IMR-90 (cell line): ENCODE results near the gene NTMT2. TPM values are rescaled to one million over a fixed set of nuclear protein-coding genes. Genes with fewer than 3 reads are reported as not detected.

ENCODE experiments used
- ATAC-seq: fragments of 200-7000 bp; cut with Tn5 transposase; 2 replicates; pipeline ENCODE4 v1.9.1; 2020; ENCODE audit warnings: low read depth, mild to moderate bottlenecking, moderate library complexity
- BruUV-seq: library from RNA; stranded (reverse); fragments of 400-500 nt; replicated peaks from 2 replicates; lab custom pipeline; 2021; lab: Mats Ljungman, UMichigan
- CTCF ChIA-PET: fragments of 300-600 bp; formaldehyde crosslinking; extraction: SDS; loops from one replicate; lab custom pipeline; 2021; ENCODE audit warnings: antibody characterized with exemption; lab: Yijun Ruan, JAX
- POLR2A ChIA-PET: fragments of 300-600 bp; sonication (Branson Sonifier 250); formaldehyde crosslinking; loops from one replicate; lab custom pipeline; 2022; ENCODE audit warnings: antibody characterized with exemption; ENCODE audit not compliant: unreplicated experiment; lab: Charles Lee
- DNase-seq: peaks from one replicate; pipeline ENCODE4 v3.0.0; 2013
- H2AFZ ChIP-seq: replicated peaks from 2 replicates; pipeline ENCODE3; 2013; ENCODE audit warnings: low read length, mild to moderate bottlenecking; ENCODE audit not compliant: poor library complexity
- H2AK5ac ChIP-seq: 2 replicates; pipeline ENCODE4 v1.6.1; 2013; ENCODE audit warnings: low read depth, low read length, inconsistent platforms
- H2AK9ac ChIP-seq: replicated peaks from 2 replicates; pipeline ENCODE3; 2013; ENCODE audit warnings: mild to moderate bottlenecking, low read depth, low read length, moderate library complexity; ENCODE audit not compliant: poor library complexity
- H2BK120ac ChIP-seq: 2 replicates; pipeline ENCODE4 v1.6.1; 2013; ENCODE audit warnings: low read depth, low read length, inconsistent platforms
- H2BK15ac ChIP-seq: 3 replicates; pipeline ENCODE4 v1.6.1; 2013; ENCODE audit warnings: low read depth, low read length, inconsistent platforms
- H2BK20ac ChIP-seq: 2 replicates; pipeline ENCODE4 v1.6.1; 2013; ENCODE audit warnings: low read depth, mild to moderate bottlenecking, inconsistent platforms, low read length, moderate library complexity
- H2BK5ac ChIP-seq: 2 replicates; pipeline ENCODE4 v1.6.1; 2013; ENCODE audit warnings: mild to moderate bottlenecking, low read depth, low read length, inconsistent platforms; ENCODE audit not compliant: poor library complexity, severe bottlenecking
- H3K14ac ChIP-seq: replicated peaks from 2 replicates; pipeline ENCODE4 v1.6.1; 2013; ENCODE audit warnings: low read depth, low read length, inconsistent platforms
- H3K18ac ChIP-seq: 2 replicates; pipeline ENCODE4 v1.6.1; 2013; ENCODE audit warnings: low read depth, low read length, control low read depth
- H3K23ac ChIP-seq: 2 replicates; pipeline ENCODE4 v1.6.1; 2013; ENCODE audit warnings: low read depth, low read length, inconsistent platforms
- H3K27ac ChIP-seq: 2 replicates; pipeline ENCODE4 v1.5.1; 2013; ENCODE audit warnings: mild to moderate bottlenecking, control low read depth, low read length; ENCODE audit not compliant: insufficient read depth
- H3K27me3 ChIP-seq: 2 replicates; pipeline ENCODE4 v1.6.1; 2013; ENCODE audit warnings: low read length; ENCODE audit not compliant: control insufficient read depth, insufficient read depth
- H3K36me3 ChIP-seq: 2 replicates; pipeline ENCODE4 v1.6.1; 2013; ENCODE audit warnings: low read length, mixed read lengths; ENCODE audit not compliant: control insufficient read depth, insufficient read depth
- H3K4ac ChIP-seq: 2 replicates; pipeline ENCODE4 v1.6.1; 2013; ENCODE audit warnings: low read depth, low read length, inconsistent platforms
- H3K4me1 ChIP-seq: 2 replicates; pipeline ENCODE4 v1.6.1; 2013; ENCODE audit warnings: low read length, mixed read lengths; ENCODE audit not compliant: control insufficient read depth, insufficient read depth
- H3K4me2 ChIP-seq: 2 replicates; pipeline ENCODE4 v1.6.1; 2013; ENCODE audit warnings: low read depth, mild to moderate bottlenecking, control low read depth, low read length, moderate library complexity
- H3K4me3 ChIP-seq: 2 replicates; pipeline ENCODE4 v1.5.1; 2013; ENCODE audit warnings: low read depth, mild to moderate bottlenecking, control low read depth, low read length, moderate library complexity; ENCODE audit not compliant: insufficient read depth
- H3K56ac ChIP-seq: 2 replicates; pipeline ENCODE4 v1.6.1; 2013; ENCODE audit warnings: low read length, inconsistent platforms; ENCODE audit not compliant: insufficient read depth; ENCODE audit errors: extremely low read depth
- H3K79me1 ChIP-seq, 2 experiments: 2 replicates each; pipeline ENCODE4 v1.6.1; 2013; ENCODE audit warnings: low read length in 2 of 2, inconsistent platforms in 1 of 2, low read depth in 1 of 2
- H3K9ac ChIP-seq: 2 replicates; pipeline ENCODE4 v1.6.1; 2013; ENCODE audit warnings: low read depth, low read length, control low read depth
- H3K9me1 ChIP-seq: 2 replicates; pipeline ENCODE4 v1.6.1; 2013; ENCODE audit warnings: low read length, inconsistent platforms; ENCODE audit not compliant: insufficient read depth
- H3K9me3 ChIP-seq: 2 replicates; pipeline ENCODE4 v1.6.1; 2013; ENCODE audit warnings: low read length; ENCODE audit not compliant: control insufficient read depth, insufficient read depth
- H4K20me1 ChIP-seq: 2 replicates; pipeline ENCODE4 v1.6.1; 2013; ENCODE audit warnings: low read length, inconsistent platforms; ENCODE audit not compliant: insufficient read depth
- H4K5ac ChIP-seq: 2 replicates; pipeline ENCODE4 v1.6.1; 2013; ENCODE audit warnings: mild to moderate bottlenecking, low read depth, low read length, control low read depth
- H4K8ac ChIP-seq, 2 experiments: 2 replicates each; pipeline ENCODE4 v1.6.1; 2013; ENCODE audit warnings: low read depth in 2 of 2, low read length in 2 of 2, control low read depth in 1 of 2, inconsistent platforms in 1 of 2
- H4K91ac ChIP-seq: 2 replicates; pipeline ENCODE4 v1.6.1; 2013; ENCODE audit warnings: low read depth, low read length, inconsistent platforms; ENCODE audit not compliant: insufficient read depth
- BHLHE40 ChIP-seq: fragments of 150-350 bp; IDR thresholded peaks from 2 replicates; pipeline ENCODE4 v1.6.1; 2016; ENCODE audit warnings: mild to moderate bottlenecking, low read depth, low read length
- CEBPB ChIP-seq: IDR thresholded peaks from 2 replicates; pipeline ENCODE4 v1.6.1; 2012; ENCODE audit warnings: low read depth, low read length, improper control_type of control experiment
- CHD1 ChIP-seq: IDR thresholded peaks from 2 replicates; pipeline ENCODE4 v1.6.1; 2012; ENCODE audit warnings: low read depth, low read length, improper control_type of control experiment
- FOS ChIP-seq: fragments of 150-350 bp; IDR thresholded peaks from 2 replicates; pipeline ENCODE4 v1.6.1; 2016; ENCODE audit warnings: low read depth, low read length
- MAFK ChIP-seq: IDR thresholded peaks from 2 replicates; pipeline ENCODE4 v1.6.1; 2012; ENCODE audit warnings: low read depth, low read length, improper control_type of control experiment
- MAZ ChIP-seq: IDR thresholded peaks from 2 replicates; pipeline ENCODE4 v1.6.1; 2012; ENCODE audit warnings: low read depth, mild to moderate bottlenecking, low read length, improper control_type of control experiment, moderate library complexity, borderline replicate concordance
- MXI1 ChIP-seq: IDR thresholded peaks from 2 replicates; pipeline ENCODE4 v1.6.1; 2012; ENCODE audit warnings: low read depth, mild to moderate bottlenecking, low read length, moderate library complexity, borderline replicate concordance
- NFE2L2 ChIP-seq: fragments of 150-350 bp; IDR thresholded peaks from 2 replicates; pipeline ENCODE4 v1.6.1; 2016; ENCODE audit warnings: low read depth, mild to moderate bottlenecking, low read length
- POLR2A ChIP-seq: IDR thresholded peaks from 2 replicates; pipeline ENCODE4 v1.6.1; 2012; ENCODE audit warnings: mild to moderate bottlenecking, low read depth, low read length
- RAD21 ChIP-seq: IDR thresholded peaks from 2 replicates; pipeline ENCODE4 v1.6.1; 2012; ENCODE audit warnings: low read length, improper control_type of control experiment
- RCOR1 ChIP-seq: IDR thresholded peaks from 2 replicates; pipeline ENCODE4 v1.6.1; 2012; ENCODE audit warnings: mild to moderate bottlenecking, low read length, improper control_type of control experiment; ENCODE audit not compliant: insufficient replicate concordance
- RFX5 ChIP-seq: IDR thresholded peaks from 2 replicates; pipeline ENCODE4 v1.8.0; 2012; ENCODE audit warnings: low read depth, mild to moderate bottlenecking, low read length, moderate library complexity
- SMC3 ChIP-seq: fragments of 150-350 bp; IDR thresholded peaks from 2 replicates; pipeline ENCODE4 v1.6.1; 2016; ENCODE audit warnings: low read depth, mild to moderate bottlenecking, antibody characterized with exemption, low read length, moderate library complexity
- WGBS, 2 experiments: methylation state at CpG; one replicate each; pipeline versions ENCODE4 v1.1.5 to v1.1.7; 2013; ENCODE audit warnings: missing lambda C conversion rate in 2 of 2; ENCODE audit not compliant: insufficient read length in 1 of 2; ENCODE audit errors: extremely low coverage in 2 of 2; 5-methylcytosine and 5-hydroxymethylcytosine counted together
- dilution Hi-C: fragments of 300-500 bp; cut with HindIII; formaldehyde crosslinking; loops from one replicate; pipeline ENCODE4 v1.14.3; 2018; ENCODE audit warnings: low sequenced_read_pairs; ENCODE audit not compliant: unreplicated experiment
- in situ Hi-C: fragments of 300-500 bp; cut with MboI; formaldehyde crosslinking; loops from 3 replicates; pipeline ENCODE4 v1.14.3; 2019; ENCODE audit warnings: low sequenced_read_pairs, inconsistent platforms, mixed read lengths
- intact Hi-C: fragments of 100-400 bp; cut with micrococcal nuclease; formaldehyde crosslinking; loops from 2 replicates; pipeline ENCODE4 v1.10.0; 2022
- polyA plus RNA-seq, 3 experiments: library from polyadenylated mRNA; depleted of rRNA; stranded (reverse); fragments of >200 nt; gene quantifications; 2 replicates each; pipeline ENCODE4 v1.2.3, GENCODE V29; 2012; ENCODE audit warnings: low replicate concordance in 1 of 3
- total RNA-seq: library from RNA; depleted of rRNA; stranded (reverse); fragments of >200 nt; gene quantifications from 2 replicates; pipeline ENCODE4 v1.2.3, GENCODE V29; 2012
- TF ChIP-seq, protein P1 (sequence below): fragments of 150-350 bp; IDR thresholded peaks from 2 replicates; pipeline ENCODE4 v1.6.1; 2016; ENCODE audit warnings: low read depth, mild to moderate bottlenecking, low read length, moderate library complexity, borderline replicate concordance
- TF ChIP-seq, protein P2 (sequence below): fragments of 150-350 bp; IDR thresholded peaks from 2 replicates; pipeline ENCODE4 v1.6.1; 2017; ENCODE audit warnings: mild to moderate bottlenecking, antibody characterized with exemption, low read length, low read depth
- TF ChIP-seq, protein P3 (sequence below): conservative IDR thresholded peaks from 2 replicates; pipeline ENCODE4 v1.5.1; 2012; ENCODE audit warnings: mild to moderate bottlenecking, low read depth, low read length, improper control_type of control experiment

NTMT2 gene
- total and polyA plus RNA-seq, 2 of the 4 experiments (the other 2 are of a cell fraction) = not detected

DNA sequence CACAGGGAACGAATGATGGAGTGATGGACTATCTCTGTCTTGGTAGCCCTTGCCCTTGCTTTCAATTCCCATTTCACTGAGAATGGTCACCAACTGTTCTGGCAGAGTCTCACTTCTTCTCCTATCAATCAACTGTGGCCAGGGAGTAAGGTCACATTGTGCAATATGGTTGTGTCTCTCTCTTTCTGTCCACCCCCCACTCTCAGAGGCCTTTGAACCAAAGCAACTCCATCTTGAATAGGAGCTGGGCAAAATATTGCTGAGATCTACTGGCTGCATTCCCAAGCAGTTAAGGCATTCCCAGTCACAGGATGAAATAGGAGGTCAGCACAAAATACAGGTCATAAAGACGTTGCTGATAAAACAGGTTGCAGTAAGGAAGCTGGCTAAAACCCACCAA, 36.7 kb downstream of the NTMT2 start:
- H3K4me1 ChIP-seq = no peaks in the 10 kb centered on the region
- no peak overlapping the region for H2AFZ ChIP-seq
- ChIA-PET CTCF (no interaction called here), POLR2A (no interaction called here)
- H3K27me3 ChIP-seq = no peaks in the 10 kb centered on the region
- in situ Hi-C loops = no loop called here
- H3K18ac ChIP-seq = no peak overlapping the region
- H3K27ac ChIP-seq = no peak overlapping the region
- no peak overlapping the region for H2BK15ac ChIP-seq
- H2BK120ac ChIP-seq = no peak overlapping the region
- no peaks in the 10 kb centered on the region for H3K9me3 ChIP-seq
- H2AK9ac ChIP-seq = no peak overlapping the region
- no TSS peak for BruUV-seq
- no peak overlapping the region for H3K56ac ChIP-seq
- no peak overlapping the region for H2BK20ac ChIP-seq
- H4K8ac ChIP-seq = no peak overlapping the region
- TF ChIP-seq RCOR1 (no peak), SMC3 (no peak), MXI1 (no peak), POLR2A (no peak), CHD1 (no peak), RFX5 (no peak), BHLHE40 (no peak), MAFK (no peak), CEBPB (no peak), RAD21 (no peak), FOS (no peak), NFE2L2 (no peak), MAZ (no peak)
- TF ChIP-seq, protein P1, sequence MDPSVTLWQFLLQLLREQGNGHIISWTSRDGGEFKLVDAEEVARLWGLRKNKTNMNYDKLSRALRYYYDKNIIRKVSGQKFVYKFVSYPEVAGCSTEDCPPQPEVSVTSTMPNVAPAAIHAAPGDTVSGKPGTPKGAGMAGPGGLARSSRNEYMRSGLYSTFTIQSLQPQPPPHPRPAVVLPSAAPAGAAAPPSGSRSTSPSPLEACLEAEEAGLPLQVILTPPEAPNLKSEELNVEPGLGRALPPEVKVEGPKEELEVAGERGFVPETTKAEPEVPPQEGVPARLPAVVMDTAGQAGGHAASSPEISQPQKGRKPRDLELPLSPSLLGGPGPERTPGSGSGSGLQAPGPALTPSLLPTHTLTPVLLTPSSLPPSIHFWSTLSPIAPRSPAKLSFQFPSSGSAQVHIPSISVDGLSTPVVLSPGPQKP = no peak
- TF ChIP-seq, protein P2, sequence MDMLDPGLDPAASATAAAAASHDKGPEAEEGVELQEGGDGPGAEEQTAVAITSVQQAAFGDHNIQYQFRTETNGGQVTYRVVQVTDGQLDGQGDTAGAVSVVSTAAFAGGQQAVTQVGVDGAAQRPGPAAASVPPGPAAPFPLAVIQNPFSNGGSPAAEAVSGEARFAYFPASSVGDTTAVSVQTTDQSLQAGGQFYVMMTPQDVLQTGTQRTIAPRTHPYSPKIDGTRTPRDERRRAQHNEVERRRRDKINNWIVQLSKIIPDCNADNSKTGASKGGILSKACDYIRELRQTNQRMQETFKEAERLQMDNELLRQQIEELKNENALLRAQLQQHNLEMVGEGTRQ = no peak
- TF ChIP-seq, protein P3, sequence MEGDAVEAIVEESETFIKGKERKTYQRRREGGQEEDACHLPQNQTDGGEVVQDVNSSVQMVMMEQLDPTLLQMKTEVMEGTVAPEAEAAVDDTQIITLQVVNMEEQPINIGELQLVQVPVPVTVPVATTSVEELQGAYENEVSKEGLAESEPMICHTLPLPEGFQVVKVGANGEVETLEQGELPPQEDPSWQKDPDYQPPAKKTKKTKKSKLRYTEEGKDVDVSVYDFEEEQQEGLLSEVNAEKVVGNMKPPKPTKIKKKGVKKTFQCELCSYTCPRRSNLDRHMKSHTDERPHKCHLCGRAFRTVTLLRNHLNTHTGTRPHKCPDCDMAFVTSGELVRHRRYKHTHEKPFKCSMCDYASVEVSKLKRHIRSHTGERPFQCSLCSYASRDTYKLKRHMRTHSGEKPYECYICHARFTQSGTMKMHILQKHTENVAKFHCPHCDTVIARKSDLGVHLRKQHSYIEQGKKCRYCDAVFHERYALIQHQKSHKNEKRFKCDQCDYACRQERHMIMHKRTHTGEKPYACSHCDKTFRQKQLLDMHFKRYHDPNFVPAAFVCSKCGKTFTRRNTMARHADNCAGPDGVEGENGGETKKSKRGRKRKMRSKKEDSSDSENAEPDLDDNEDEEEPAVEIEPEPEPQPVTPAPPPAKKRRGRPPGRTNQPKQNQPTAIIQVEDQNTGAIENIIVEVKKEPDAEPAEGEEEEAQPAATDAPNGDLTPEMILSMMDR = no peak
- H3K4ac ChIP-seq = no peak overlapping the region
- no peak overlapping the region for H4K5ac ChIP-seq
- H3K4me3 ChIP-seq = no peak overlapping the region
- H3K36me3 ChIP-seq = no peaks in the 10 kb centered on the region
- no peak overlapping the region for H3K9ac ChIP-seq
- H4K20me1 ChIP-seq = no peaks in the 10 kb centered on the region
- no CpG with 5 or more reads among the region's 2 CpGs for WGBS, 2 experiments
- H3K23ac ChIP-seq = no peak overlapping the region
- intact Hi-C loops = no loop called here
- ATAC-seq (no peak), DNase-seq (no peak)
- no peak overlapping the region for H3K14ac ChIP-seq
- no peak overlapping the region for H4K91ac ChIP-seq
- dilution Hi-C loops = no loop called here
- no peak overlapping the region for H3K4me2 ChIP-seq
- no peak overlapping the region for H2BK5ac ChIP-seq
- H2AK5ac ChIP-seq = no peak overlapping the region
- no peaks in the 10 kb centered on the region for H3K79me1 ChIP-seq
- no peaks in the 10 kb centered on the region for H3K9me1 ChIP-seq
